ENCODE data around the gene BRSK2. TPM values are rescaled to one million over a fixed set of nuclear protein-coding genes. Genes with fewer than 3 reads are reported as not detected.

Gene BRSK2
- total RNA-seq, 2 experiments from 2014 or later, result 0.22 to 0.55 TPM

DNA sequence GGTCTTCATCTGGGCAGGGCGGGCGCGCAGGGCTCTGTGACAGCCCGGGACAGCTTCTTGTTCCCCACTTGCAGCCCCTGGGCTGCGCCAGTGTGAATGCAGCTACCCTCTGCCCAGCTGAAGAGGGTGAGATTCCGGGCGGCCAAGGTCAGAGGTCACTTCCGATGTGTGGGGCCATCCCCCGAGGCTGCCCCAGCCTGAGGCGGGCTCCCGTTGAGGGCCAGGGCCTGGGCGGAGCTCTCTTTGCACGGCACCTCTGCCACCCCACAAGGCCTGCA, 72.9 kb downstream of the BRSK2 start:
- Mint-ChIP-seq H3K27ac (no peak overlapping the region), H3K36me3 (ENCODE audit: low read depth) (peaks cover 22% of the 10 kb centered on the region), H3K4me3 (no peak overlapping the region), H3K9me3 (no peaks in the 10 kb centered on the region), H3K4me1 (ENCODE audit: low read depth) (no peaks in the 10 kb centered on the region), H3K27me3 (no peaks in the 10 kb centered on the region)
- peaks cover 0 to 24% of the 10 kb centered on the region in 2 experiments for H3K9me3 ChIP-seq (ENCODE audit: control insufficient read depth in 1 of 2, insufficient read depth in 1 of 2, low read length in 2 of 2)
- ATAC-seq (ENCODE audit: poor library complexity), result no peak
- ChIA-PET POLR2A (no interaction called here), CTCF (no interaction called here)
- H3K36me3 ChIP-seq (ENCODE audit: insufficient read depth, low read length), result no peaks in the 10 kb centered on the region
- no peaks in the 10 kb centered on the region for H3K27me3 ChIP-seq (ENCODE audit: control insufficient read depth in 1 of 2, insufficient read depth in 2 of 2, low read length in 2 of 2)
- H3K4me1 ChIP-seq (ENCODE audit: insufficient read depth, low read length), result no peaks in the 10 kb centered on the region
- no peak overlapping the region for H3K4me3 ChIP-seq (ENCODE audit: low read length)
- TF ChIP-seq CTCF (IDR thresholded peaks at IDR 0.05), result no peak
- intact Hi-C loops (cut with DNase I, micrococcal nuclease), result no loop called here
- no peak overlapping the region for H3K27ac ChIP-seq (ENCODE audit: low read depth in 1 of 2, low read length in 2 of 2)
- no peak for DNase-seq

- Mint-ChIP-seq H3K27ac (no peak overlapping the region), H3K9me3 (no peaks in the 10 kb centered on the region), H3K27me3 (no peaks in the 10 kb centered on the region), H3K4me1 (ENCODE audit: low read depth) (no peaks in the 10 kb centered on the region), H3K4me3 (no peak overlapping the region), H3K36me3 (ENCODE audit: low read depth) (peaks cover 23% of the 10 kb centered on the region)
- CTCF ChIA-PET, result no interaction called here
- H3K27me3 ChIP-seq (ENCODE audit: control insufficient read depth in 1 of 2, insufficient read depth in 2 of 2, low read length in 2 of 2), result no peaks in the 10 kb centered on the region
- H3K4me3 ChIP-seq (ENCODE audit: low read length), result no peak overlapping the region
- TF ChIP-seq CTCF (IDR thresholded peaks at IDR 0.05), result no peak
- H3K4me1 ChIP-seq (ENCODE audit: insufficient read depth, low read length), result no peaks in the 10 kb centered on the region
- ATAC-seq (ENCODE audit: poor library complexity), result no peak
- DNase-seq, result no peak
- H3K36me3 ChIP-seq (ENCODE audit: insufficient read depth, low read length), result no peaks in the 10 kb centered on the region
- no peak overlapping the region for H3K27ac ChIP-seq (ENCODE audit: low read depth in 1 of 2, low read length in 2 of 2)
- POLR2A ChIA-PET, result no interaction called here
- peaks cover 0 to 24% of the 10 kb centered on the region in 2 experiments for H3K9me3 ChIP-seq (ENCODE audit: control insufficient read depth in 1 of 2, insufficient read depth in 1 of 2, low read length in 2 of 2)
- intact Hi-C loops (cut with DNase I, micrococcal nuclease), result no loop called here
These were observed 73.3 kb downstream of the BRSK2 start for GRCh38 chr11:1463056-1463455.

DNA sequence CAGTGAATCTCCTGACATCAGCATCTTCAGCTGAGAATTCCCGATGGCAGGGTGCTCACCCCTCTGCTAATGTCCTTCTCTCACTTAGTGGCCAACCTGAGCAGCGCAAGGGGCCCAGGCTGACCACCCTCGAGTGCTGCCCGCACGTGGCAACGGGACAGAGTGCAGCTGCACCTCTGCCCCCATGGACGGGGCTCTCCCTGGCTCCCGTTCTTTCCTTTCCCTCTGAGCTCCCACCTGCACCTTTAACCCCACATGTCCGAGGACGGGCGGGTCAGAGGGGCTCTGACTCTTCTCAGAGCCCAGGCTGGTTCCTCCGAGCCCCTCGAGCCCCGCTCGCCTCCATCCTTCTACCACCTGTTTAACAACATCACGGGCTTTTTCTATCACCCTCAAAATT, 77.0 kb downstream of the BRSK2 start:
- intact Hi-C loops (cut with DNase I, micrococcal nuclease), result no loop called here
- ChIA-PET CTCF (no interaction called here), POLR2A (no interaction called here)
- H3K4me3 Mint-ChIP-seq, result no peak overlapping the region
- peaks cover 31% of the 10 kb centered on the region for H3K36me3 Mint-ChIP-seq (ENCODE audit: low read depth)
- Histone ChIP-seq H3K27ac (ENCODE audit: low read depth in 1 of 2, low read length in 2 of 2) (no peak overlapping the region), H3K27me3 (ENCODE audit: control insufficient read depth in 1 of 2, insufficient read depth in 2 of 2, low read length in 2 of 2) (no peaks in the 10 kb centered on the region), H3K4me3 (ENCODE audit: low read length) (no peak overlapping the region), H3K36me3 (ENCODE audit: insufficient read depth, low read length) (peaks cover 20% of the 10 kb centered on the region), H3K9me3 (ENCODE audit: control insufficient read depth in 1 of 2, insufficient read depth in 1 of 2, low read length in 2 of 2) (peaks cover 0 to 24% of the 10 kb centered on the region in 2 experiments), H3K4me1 (ENCODE audit: insufficient read depth, low read length) (no peaks in the 10 kb centered on the region)
- DNase-seq (no peak), ATAC-seq (ENCODE audit: poor library complexity) (no peak)
- H3K4me1 Mint-ChIP-seq (ENCODE audit: low read depth), result no peaks in the 10 kb centered on the region
- no peaks in the 10 kb centered on the region for H3K9me3 Mint-ChIP-seq
- H3K27me3 Mint-ChIP-seq, result no peaks in the 10 kb centered on the region
- no peak for TF ChIP-seq CTCF (IDR thresholded peaks at IDR 0.05)
- H3K27ac Mint-ChIP-seq, result no peak overlapping the region
